Superior temporal gyrus (tissue), 1 donor: ENCODE results near the gene UBE2S.
A peak's percentile ranks its signal among the peaks of the same experiment; 100 is the strongest.
"Not testable (repeated sequence)": the region's sequence is repeated elsewhere in the genome, so short reads cannot be mapped to it uniquely, and the experiment has no call there.

Experiments used
- DNase-seq: peaks from one replicate; pipeline ENCODE4 v3.0.0-alpha.2; 2016; ENCODE audit errors: extremely low spot score

The UBE2S gene

DNA sequence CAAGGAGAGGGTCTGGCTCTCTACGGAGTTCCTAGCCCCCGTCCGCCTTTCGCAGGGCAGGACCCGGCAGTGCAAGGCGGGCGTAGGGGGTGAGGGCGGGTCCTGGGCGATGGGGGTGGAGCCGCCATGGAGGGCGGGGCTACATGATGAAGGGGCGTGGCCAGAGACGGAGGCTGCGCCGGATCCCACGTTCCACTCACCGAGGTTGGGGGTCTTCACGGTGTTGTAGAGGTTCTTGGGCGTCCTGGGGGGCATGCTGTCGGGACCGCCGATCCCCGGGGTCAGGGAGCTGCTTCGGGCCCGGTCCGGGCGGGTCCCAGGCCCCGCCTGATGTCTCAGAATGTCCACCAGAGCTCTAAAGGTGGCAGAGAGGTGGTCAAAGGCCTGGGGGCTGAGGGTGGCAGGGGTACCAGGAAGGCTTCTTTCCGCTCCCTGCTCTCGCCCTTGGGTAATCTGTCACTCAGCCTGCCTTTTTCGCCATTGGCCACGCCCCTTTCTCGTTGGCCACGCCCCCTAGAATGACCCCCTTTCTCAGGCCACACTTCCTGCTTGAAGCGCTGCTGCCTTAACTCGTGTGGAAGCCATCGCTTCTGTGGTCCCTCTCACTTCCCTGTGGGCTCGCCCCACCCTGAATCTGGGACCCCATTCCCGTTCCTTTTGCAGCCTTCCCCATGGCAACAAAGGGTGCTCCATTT, 33.0 kb upstream of the UBE2S start:
- no peak for DNase-seq

GRCh38 chr19:55439052-55439451, 31.5 kb upstream of the UBE2S start:
- no peak for DNase-seq

GRCh38 chr19:55437410-55437809, 29.8 kb upstream of the UBE2S start:
- no peak for DNase-seq

- DNase-seq = no peak
Observed at GRCh38 chr19:55436847-55437246, 29.3 kb upstream of the UBE2S start.

GRCh38 chr19:55435020-55435419, 27.4 kb upstream of the UBE2S start:
- no peak for DNase-seq

- DNase-seq = no peak
Observed at GRCh38 chr19:55434356-55434919, 26.9 kb upstream of the UBE2S start.

DNA sequence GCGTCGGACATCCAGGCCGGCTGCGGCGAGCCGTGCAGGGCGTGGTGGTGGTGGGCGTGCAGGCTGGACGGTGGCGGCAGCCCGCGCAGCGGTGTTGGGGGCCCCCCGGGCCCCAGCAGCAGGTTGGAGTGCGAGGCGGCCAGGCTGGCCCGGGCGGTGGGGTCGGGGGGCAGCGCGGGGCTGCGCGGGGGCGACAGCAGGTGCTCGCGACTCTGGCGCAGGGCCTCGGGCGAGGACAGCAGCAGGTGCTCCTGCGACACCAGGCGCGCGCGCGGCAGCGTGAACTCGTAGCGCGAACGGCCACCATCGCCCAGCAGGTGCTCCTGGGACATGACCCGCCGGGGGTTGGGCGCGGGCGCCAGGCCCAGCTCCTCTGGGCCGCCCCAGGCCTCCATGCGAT, 25.7 kb upstream of the UBE2S start:
- DNase-seq = no peak

DNA sequence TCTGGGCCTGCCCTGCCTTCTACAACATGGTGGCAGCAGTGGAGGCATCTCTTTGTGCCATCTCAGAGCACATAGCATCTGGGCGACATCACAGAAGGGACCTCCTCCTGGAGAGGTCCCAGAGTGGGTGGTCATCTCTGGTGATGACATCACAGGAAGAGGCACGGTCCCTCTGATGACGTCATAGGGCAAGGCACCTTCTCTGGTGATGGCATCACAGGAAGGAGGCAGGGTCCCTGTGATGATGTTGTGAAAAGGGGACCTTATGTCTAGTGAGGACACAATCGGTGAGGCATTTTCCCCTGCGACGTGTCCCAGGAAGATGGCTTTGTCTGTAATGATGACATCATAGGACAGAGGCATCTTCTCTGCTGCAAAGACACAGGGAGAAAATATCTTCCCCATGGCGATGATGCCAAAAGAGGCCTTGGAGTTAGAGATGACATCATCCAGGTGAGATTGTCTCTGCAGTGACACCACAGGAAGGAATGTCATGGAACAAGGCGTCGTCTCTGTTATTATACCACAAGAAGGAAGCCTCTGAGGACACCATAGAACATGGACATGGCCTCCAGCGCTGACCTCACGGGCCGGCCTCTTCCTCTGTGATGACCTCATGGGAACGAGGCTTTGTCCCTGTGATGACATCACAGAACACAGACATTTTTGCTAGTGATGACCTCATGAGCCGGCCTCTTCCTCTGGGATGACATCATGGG, 24.8 kb upstream of the UBE2S start:
- DNase-seq = no peak

DNA sequence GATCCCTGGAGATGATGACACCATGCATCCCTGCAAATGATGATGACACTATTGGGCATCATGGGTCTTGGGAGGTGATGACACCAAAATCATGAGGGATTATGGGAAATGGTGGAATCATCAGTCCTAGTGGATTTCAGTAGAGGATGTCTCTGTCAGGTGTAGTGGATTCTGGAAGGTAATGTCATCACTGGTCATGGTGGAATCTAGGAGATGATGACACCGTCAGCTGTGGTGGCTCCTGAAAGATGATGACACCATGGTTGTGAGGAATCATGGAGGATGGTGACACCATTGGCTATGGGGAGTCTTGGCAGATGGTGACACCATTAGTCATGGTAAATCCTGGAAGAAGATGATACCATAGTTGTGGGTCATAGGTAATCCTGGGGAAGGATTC, 23.6 kb upstream of the UBE2S start:
- DNase-seq = no peak

GRCh38 chr19:55426042-55426441, 18.5 kb upstream of the UBE2S start:
- DNase-seq = peak; percentile 97

DNA sequence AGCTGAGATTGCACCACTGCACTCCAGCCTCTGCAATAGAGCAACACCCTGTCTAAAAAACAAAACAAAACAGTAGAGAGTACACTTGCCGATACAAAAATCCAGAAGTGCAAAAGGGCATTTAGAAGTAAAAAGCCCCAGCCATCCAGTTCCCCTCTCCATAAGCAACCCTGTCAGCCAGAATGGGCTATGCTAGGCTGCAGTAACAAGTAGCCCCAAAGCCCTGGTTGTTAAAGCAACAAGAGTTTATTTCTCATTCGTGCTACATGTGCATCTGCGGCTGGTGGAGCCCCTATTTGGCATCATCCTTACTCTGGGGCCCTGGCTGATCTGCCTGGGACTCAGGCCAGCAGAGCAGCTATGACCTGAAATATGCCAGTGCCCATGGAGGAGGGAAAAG, 16.9 kb upstream of the UBE2S start:
- no peak for DNase-seq

DNA sequence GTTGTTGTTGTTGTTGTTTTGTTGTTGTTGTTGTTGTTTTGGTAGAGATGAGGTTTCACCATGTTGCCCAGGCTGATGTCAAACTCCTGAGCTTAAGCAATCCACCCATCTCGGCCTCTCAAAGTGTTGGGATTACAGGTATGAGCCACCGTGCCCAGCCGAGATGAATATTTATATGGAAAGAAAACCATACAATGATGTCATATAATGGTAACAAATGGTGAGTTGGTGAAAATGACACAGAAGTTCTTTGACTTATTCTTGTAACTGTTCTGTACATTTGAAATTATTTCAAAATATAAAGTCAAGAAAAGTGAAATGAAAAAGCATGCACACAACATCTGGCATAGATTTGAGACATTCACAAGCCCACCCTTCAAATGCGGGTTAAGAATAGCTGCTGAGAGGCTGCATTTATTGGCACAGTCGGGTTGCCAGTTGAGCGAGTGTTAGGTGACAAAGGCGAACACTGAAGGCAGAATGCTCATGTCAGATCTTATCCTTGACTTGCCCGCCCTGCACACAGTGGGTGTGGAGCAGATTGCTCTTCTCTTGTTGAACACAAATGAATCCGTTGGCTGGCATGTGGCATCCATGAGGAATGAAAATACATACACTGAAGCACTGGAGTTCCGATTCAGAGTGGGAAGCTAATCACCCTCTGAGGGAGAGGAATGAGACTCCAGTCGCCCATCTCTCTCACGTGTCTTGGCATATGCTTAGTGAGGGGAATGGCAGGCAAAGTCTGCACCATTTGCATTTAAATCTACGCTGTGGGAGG, 15.8 kb upstream of the UBE2S start:
- DNase-seq = no peak

GRCh38 chr19:55421281-55421680, 13.7 kb upstream of the UBE2S start:
- DNase-seq = not testable (repeated sequence)

- DNase-seq = no peak
Observed at GRCh38 chr19:55419624-55420236, 12.1 kb upstream of the UBE2S start.

DNA sequence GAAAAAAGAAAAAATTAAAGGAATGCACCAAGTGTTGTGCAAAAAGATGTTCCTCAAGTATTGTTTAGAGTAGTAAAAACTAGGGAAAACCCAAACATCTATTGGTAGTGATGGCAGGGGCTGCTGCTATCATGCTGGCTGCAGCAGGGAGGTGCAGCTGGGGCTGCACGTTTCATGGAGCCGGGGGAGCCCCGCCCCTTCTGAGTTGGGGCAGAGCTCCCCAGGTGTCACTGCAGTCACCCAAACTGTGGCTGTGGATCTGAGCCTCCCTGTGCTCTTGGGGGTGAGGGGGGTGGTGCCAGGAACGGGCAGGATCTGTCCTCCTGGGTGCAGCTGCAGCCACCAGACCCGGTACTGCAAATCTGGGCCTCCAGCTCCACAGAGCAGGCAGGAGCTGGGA, 11.5 kb upstream of the UBE2S start:
- DNase-seq = no peak

DNA sequence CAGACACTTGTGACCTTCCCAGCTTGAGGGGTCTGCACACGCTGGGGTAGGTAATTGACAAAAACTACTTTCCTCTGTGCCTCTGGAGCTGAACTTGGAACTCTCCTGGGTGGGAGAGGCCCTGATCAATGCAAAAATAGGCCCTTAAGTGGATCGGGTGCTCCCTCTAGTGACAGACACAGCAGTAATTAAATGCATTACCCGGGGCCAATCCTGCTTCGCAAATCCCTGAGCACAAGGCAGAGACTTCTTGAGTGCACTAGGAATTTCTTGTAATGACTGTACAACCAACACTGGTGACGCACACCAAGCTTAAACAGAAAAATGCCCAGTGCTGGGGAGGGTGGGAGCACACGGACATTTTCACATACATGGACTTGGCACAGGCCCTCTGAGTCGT, 10.6 kb upstream of the UBE2S start:
- DNase-seq = peak; percentile 89

GRCh38 chr19:55410168-55410567, 2.6 kb upstream of the UBE2S start:
- DNase-seq = no peak

GRCh38 chr19:55409179-55409578, 1.6 kb upstream of the UBE2S start:
- DNase-seq = not testable (repeated sequence)

- DNase-seq = no peak
Observed at GRCh38 chr19:55408533-55408872, 915 bp upstream of the UBE2S start.

GRCh38 chr19:55407800-55408532, 378 bp upstream of the UBE2S start:
- DNase-seq = peak; percentile 99

- DNase-seq = no peak
Observed at GRCh38 chr19:55406826-55407549, 600 bp downstream of the UBE2S start.
